Islet precursor cell (in vitro differentiated cells): ENCODE results near the gene AMACR.
"Not testable (repeated sequence)": the region's sequence is repeated elsewhere in the genome, so short reads cannot be mapped to it uniquely, and the experiment has no call there.

Source experiments
- DNase-seq: peaks from one replicate; pipeline ENCODE4 v3.0.0-alpha.2; 2018

The AMACR gene

GRCh38 chr5:33964132-33964700 is 43.6 kb downstream of the AMACR start:
- no peak for DNase-seq

DNA sequence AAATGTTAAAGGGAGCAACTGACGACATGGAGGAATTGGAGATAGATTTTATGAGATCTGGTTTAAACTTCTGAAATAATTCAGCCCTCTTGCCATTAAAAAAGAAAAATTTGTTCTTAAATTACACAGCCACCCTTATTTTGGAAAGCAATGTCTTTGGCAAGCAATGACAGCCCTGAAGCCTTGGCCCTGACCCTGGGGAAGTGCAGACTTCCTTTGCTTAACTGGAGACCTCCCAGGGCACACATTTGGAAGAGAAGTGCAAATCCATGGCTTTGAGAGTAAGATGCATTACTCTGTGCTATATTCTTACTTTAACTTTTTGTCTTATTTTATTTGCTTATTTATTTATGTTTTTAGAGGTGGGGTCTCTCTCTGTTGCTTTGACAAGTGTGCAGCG is 49.7 kb downstream of the AMACR start:
- no peak for DNase-seq

DNA sequence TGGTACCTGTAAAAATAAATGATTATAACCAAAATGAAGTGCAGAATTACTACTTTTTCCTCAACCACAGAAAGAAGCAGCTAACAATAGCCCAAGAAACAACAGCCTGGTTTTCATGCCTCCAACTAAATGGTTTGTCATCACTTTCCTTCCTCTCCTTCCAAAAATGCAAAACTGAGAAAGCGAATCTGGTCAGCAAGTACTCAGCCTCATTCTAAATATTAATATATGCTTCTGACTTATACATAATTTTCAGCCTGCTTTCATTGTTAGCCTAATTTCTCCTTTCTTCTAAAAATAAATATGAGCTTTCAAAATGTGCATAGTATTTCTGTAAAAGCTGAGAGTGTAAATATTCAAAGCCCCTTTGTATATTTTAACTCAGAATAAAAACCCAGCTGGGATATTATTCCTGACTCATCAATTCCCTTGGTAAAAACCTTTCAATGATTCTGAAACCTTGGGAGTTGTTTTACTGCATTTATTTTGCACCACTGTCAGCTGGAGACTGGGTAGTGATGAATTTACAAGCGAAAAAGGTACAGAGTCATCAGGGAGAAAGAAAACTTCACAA is 50.2 kb downstream of the AMACR start:
- no peak for DNase-seq

DNA sequence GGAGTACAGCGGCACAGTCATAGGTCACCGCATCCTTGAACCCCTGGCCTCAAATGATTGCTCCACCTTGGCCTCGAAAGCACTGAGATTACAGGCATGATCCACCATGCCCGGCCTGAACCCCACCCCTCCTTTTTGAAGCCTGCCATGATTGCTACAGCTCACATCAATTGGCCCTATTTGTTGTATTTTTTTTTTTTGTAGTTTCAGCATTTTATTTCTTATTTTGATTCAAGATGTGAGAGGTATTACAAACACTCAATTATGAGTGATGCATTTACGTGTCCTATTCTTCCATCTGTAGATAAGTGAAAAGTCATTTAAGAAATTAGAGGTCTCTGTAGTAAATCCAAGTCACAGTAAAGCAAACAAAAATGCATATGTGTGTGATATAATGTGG is 55.7 kb downstream of the AMACR start:
- DNase-seq: not testable (repeated sequence)

GRCh38 chr5:33944543-33945132 is 63.2 kb downstream of the AMACR start:
- DNase-seq: no peak

DNA sequence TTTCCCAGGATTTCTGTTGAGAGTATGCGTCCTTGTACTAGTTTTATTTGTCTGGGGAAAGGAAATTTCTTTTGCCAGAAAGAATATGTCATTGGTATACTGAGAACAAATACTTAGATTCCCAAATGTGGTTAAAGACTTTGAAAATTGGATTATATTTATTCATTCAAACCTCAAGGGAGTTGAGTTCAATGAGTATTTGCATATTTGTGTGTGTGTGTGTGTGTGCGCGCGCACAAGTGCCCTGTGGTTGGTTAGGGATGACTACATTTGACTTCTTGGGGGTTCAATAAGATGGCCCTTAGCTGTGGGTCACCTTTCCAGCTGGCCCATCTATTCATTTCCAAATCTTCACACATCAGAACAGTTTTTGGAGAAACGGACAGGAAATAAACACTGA is 66.8 kb downstream of the AMACR start:
- no peak for DNase-seq

- DNase-seq: no peak
Measured at GRCh38 chr5:33939556-33940262, 68.1 kb downstream of the AMACR start.

DNA sequence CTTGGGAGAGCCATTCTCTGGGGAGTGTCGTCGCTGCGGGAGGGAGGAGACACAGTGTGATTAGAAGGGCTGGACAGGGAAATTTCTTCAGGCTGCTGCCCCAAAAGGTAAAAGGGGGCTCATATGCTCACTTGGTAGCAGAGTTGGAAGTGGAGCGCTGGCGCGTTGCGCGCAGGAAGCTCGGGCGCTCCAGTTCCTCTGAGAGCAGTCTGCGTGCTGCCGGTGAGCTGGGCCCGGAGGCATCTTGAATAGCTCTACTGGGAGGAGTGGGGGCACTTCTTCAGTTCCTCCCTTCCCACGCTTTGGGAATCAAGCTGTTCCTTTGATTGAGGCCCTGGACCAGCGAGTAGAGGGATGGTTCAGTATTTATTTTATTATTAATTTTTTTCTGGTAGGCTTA is 69.0 kb downstream of the AMACR start:
- no peak for DNase-seq

DNA sequence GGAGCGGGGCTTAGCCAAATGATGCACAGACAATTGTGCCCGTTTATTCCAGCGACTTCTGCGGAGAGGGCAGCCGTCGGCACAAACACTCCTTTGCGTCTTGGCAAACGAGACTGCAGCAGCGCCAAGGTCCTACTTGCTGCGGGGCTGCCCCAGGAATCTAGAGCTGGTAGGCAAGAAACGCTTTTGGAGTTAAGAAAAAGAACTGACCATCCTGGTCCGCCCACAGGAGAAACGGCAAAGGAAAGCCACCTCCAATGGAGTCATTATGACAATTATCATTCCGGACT is 69.4 kb downstream of the AMACR start:
- DNase-seq: no peak

GRCh38 chr5:33937707-33938506 is 69.9 kb downstream of the AMACR start:
- DNase-seq: no peak

GRCh38 chr5:33937017-33937706 is 70.7 kb downstream of the AMACR start:
- no peak for DNase-seq

DNA sequence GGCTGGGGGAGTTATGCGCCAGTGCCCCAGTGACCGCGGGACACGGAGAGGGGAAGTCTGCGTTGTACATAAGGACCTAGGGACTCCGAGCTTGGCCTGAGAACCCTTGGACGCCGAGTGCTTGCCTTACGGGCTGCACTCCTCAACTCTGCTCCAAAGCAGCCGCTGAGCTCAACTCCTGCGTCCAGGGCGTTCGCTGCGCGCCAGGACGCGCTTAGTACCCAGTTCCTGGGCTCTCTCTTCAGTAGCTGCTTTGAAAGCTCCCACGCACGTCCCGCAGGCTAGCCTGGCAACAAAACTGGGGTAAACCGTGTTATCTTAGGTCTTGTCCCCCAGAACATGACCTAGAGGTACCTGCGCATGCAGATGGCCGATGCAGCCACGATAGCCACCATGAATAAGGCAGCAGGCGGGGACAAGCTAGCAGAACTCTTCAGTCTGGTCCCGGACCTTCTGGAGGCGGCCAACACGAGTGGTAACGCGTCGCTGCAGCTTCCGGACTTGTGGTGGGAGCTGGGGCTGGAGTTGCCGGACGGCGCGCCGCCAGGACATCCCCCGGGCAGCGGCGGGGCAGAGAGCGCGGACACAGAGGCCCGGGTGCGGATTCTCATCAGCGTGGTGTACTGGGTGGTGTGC is 71.4 kb downstream of the AMACR start, which contains the start of gene RXFP3:
RXFP3 (plus strand) TSS at position 6 of the 636 bp plus-strand sequence; CDS start at position 361, 355 bp downstream.
- no peak for DNase-seq
